ENCODE measurements around the gene BST2.

Gene BST2

DNA sequence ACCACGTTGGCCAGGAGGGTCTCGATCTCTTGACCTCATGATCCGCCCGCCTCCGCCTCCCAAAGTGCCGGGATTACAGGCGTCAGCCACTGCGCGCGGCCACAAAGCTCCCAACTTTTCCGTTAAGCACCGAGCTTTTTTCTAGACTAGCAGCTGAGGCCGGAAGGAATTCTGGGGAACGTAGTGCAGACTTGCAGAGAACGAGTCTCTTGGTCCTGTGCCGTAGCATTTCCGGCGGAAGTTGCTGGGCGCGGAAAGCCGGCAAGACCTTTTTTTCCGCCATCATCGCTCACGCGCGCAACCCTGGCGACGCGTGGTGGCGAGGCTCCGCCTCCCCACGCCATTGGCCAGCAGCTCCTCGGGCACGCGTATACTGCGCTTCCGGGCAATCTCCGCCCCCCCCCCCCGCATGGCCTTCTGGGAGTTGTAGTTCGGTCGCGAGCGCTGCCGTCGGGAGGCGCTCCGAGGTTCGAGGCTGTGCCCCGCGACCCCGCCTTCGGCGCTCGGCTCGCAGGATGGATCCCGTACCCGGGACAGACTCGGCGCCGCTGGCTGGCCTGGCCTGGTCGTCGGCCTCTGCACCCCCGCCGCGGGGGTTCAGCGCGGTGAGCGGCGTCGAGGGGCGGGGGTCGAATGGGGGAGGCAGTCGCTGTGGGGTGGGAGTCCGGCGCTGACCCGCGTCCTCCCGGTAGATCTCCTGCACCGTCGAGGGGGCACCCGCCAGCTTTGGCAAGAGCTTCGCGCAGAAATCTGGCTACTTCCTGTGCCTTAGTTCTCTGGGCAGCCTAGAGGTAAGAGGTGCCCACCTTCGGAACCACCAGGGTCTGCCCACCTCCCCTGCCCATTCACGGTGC, 14.4 kb upstream of the BST2 start, which contains the start of gene MVB12A:
MVB12A (plus strand) TSS at position 427 of the 854 bp plus-strand sequence; CDS start at position 516, 89 bp downstream.
- in situ Hi-C loops (cut with MboI; ENCODE audit: low sequenced_read_pairs), result no loop called here

GRCh38 chr19:17419154-17419620, 13.8 kb upstream of the BST2 start:
- in situ Hi-C loops (cut with MboI; ENCODE audit: low sequenced_read_pairs), result no loop called here

DNA sequence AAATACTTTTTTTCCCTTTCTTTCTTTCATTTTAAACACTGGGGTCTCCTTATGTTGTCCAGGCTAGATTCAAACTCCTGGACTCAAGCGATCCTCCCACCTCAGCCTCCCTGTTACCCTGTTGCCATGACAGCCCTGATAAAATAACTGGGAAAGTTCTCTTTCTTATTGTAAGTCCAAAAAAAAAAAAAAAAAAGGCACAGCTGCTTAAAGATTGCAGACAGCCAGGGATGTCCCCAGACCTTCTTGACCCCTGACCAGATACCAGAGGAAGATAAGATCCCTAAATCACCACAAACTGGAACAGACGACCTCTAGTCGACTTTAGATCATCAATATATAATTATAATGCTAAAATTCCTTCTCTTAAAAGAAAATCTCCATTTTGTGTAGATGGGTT, 13.3 kb upstream of the BST2 start:
- in situ Hi-C loops (cut with MboI; ENCODE audit: low sequenced_read_pairs), result no loop called here

- in situ Hi-C loops (cut with MboI; ENCODE audit: low sequenced_read_pairs), result no loop called here
Observed at GRCh38 chr19:17415121-17415520, 9.7 kb upstream of the BST2 start.

GRCh38 chr19:17414097-17414496, 8.7 kb upstream of the BST2 start:
- in situ Hi-C loops (cut with MboI; ENCODE audit: low sequenced_read_pairs), result no loop called here

- in situ Hi-C loops (cut with MboI; ENCODE audit: low sequenced_read_pairs), result no loop called here
Observed at GRCh38 chr19:17411801-17412200, 6.4 kb upstream of the BST2 start.

- in situ Hi-C loops (cut with MboI; ENCODE audit: low sequenced_read_pairs), result no loop called here
Observed at GRCh38 chr19:17409990-17410389, 4.6 kb upstream of the BST2 start.

DNA sequence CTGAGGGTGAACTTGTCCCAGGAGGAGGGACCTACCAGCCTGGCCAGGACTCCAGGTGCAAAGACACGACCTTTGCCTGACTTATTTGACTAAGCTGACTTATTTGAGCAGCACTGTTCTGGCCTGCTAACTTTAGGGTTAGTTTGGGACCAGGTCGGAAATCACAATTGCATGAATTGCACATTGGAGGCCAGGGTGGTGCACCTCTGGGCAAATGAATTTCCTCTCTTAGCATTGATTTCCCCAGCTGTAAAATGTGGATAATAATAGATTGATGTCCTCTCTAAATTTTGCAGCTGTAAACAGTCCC, 1.4 kb upstream of the BST2 start:
- in situ Hi-C loops (cut with MboI; ENCODE audit: low sequenced_read_pairs), result no loop called here

DNA sequence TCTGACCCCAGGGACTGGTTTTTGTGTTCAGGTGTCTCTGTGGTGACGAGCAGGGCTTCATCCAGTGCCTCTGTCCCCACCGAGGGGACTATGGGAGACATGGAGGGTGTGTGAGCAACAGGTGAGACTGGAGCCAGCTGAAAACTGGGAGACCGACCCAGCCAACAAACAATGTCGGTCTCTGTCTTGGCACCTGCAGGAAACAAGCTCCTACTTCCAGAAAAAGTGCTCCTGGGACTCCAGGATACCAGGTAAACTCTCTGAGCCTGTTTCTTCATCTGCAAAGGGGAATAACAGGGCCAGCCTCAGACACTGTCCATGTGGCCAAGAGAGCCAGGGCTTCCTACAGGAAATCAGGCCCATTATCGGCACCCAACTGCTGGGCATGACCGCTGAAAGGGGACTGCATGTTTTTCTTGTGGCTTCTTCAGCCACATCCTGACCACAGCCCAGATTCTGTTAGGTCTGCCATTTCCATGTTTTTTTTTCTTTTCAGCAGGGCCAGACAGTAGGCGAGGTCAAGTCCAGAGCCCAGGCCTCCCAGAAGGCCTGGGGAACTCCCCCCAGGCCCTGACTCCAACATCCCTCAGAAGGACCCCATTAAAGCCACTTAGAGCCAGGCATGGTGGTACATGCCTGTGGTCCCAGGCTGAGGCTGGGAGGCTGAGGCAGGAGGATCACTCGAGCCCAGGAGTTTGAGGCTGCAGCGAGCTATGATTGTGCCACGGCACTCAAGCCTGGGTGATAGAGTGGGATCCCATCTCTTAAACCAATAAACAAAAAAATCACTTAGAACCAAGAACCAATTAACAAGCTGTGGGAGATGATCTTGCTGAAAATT, 836 bp upstream of the BST2 start:
- in situ Hi-C loops (cut with MboI; ENCODE audit: low sequenced_read_pairs), result no loop called here

DNA sequence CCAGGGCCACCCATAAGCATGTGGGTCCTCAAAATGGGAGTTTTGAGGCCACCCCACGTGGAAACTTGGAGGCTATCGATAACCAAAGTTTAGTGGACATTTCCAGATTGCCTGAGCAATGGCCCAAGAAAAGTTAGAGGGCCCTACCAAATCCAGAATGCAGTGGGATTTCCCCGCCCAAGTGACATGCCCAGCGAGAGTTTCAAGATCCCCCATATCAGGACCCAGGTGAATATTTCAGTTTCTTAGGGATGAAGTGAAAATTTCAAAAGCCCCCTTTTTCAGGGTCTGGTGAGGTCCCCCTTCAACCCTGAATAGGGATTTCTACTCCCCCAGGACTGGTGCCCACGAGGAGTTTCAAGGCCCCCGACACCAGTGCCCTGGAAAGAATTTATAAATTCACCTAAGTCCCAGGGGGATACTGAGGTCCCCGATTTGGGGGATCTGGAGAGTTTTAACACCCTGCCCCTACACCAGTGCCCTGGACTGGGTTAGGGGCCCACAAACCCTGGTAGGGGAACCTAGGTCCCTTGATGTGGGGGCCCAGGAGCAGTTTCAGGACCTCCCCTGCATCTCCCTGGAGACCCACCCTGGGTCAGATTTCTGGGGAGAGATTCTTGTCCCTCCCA, 695 bp downstream of the BST2 start:
- in situ Hi-C loops (cut with MboI; ENCODE audit: low sequenced_read_pairs), result no loop called here

DNA sequence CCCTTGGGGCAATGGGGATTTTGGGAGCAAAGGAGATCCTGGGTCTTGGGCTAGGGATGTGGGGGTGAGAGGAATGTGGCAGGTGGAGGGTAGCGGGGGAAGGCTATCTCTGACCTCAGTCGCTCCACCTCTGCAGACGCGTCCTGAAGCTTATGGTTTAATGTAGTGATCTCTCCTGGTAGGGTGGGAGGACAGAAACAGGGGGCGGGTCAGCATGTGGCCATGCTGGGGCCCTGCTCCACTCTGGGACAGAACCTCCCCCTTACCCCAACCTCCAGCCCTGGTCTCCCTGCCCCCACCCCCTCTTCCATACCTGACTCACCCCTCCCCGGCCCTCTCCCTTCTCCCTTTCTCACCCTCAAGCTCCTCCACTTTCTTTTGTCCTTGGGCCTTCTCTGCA, 1.4 kb downstream of the BST2 start:
- in situ Hi-C loops (cut with MboI; ENCODE audit: low sequenced_read_pairs), result no loop called here

DNA sequence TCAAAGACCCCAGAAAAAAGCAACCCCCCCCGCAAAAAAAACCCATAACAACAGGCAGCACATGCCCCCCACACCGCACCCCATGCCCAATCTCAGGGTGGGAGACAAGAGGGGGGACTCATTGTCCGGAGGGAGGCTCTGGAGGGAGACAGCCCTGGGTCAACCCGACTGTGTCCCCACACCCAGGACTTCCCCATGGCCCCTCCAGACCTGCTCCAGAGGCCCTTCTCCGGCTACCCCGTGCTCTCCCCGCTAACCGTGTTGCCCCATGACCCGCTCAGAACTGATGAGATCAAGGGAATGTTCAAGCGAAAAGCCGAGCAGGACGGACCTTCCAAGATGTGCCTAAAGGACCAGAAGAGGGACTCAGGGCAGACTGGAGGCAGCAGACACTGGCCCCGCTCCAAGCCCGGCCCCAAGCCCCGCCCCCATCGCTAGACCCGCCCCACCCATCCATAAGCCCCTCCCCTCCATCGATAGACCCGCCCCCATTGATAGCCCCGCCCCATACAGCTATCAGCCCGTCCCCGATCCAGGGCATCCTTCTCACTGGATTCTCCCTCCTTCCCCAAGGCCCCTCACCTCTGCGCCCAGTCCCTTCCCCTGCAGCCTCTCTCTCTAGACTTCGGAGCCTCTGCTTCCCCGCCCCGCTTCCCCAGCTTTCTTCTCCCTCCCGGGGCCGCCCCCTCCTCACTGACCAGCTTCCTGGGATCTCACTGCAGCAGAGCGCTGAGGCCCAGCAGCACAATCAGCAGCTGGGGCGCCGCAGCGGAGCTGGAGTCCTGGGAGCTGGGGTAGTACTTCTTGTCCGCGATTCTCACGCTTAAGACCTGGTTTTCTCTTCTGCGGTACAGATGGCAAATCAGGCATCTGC, 2.2 kb downstream of the BST2 start:
- in situ Hi-C loops (cut with MboI; ENCODE audit: low sequenced_read_pairs), result no loop called here

- in situ Hi-C loops (cut with MboI; ENCODE audit: low sequenced_read_pairs), result no loop called here
Observed at GRCh38 chr19:17401628-17402027, 3.8 kb downstream of the BST2 start.

DNA sequence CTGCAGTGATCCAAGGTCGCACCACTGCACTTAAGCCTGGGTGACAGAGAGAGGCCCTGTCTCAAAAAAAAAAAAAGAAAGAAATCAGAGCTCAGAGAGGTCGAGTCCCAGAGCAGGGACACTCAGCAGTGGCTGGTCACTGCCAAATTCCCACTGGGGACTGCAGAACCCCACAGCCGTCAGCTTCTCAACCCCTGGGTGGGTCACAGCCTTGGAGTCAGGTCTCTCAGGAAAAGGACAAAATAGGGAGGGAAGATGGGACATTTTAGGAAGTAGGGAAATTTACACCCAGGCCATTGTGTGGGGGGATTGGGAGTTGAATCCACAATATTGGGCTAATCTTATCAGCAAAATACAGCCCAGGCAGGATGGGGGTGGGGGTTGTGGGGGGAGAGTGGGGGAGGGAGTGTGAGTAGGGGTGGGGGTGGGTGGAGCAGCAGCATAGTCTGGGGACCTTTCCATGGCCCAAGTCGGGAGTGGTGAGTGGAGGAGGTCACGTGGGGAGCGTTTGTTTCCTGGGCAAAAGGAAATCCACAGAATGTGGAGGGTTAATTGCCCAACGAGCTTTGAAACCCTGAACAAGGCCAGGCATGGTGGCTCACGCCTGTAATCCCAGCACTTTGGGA, 6.4 kb downstream of the BST2 start:
- in situ Hi-C loops (cut with MboI; ENCODE audit: low sequenced_read_pairs), result no loop called here

DNA sequence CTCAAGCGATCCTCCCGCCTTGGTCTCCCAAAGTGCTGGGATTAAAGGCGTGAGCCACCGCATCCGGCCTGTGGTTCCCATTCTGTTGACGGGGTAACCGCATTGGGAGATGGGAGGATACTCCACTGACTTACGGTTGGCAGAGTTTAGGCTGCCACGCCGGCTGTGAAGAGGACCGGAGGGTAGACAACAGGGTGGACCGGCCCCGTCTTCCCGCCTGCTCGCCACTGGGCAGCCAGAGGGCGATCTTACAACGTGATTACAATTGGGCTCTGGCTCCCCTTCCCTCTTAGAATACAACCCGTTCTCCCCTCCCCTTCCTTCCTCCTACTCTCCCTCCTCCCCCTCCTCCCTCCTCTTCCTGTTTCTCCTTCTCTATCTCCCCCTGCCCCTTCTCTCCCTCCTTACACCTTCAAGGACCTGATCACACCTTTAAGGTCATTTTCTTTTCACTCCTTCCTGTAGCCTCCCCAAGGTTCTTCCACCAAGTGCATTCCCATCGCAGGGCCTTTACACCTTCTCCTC, 10.5 kb downstream of the BST2 start:
- in situ Hi-C loops (cut with MboI; ENCODE audit: low sequenced_read_pairs), result no loop called here

GRCh38 chr19:17393914-17394313, 11.5 kb downstream of the BST2 start, which contains the start of gene CCDC194:
Gene CCDC194 (minus strand): TSS chr19:17394196. CDS start chr19:17394158, 38 bp downstream.
- in situ Hi-C loops (cut with MboI; ENCODE audit: low sequenced_read_pairs), result no loop called here

DNA sequence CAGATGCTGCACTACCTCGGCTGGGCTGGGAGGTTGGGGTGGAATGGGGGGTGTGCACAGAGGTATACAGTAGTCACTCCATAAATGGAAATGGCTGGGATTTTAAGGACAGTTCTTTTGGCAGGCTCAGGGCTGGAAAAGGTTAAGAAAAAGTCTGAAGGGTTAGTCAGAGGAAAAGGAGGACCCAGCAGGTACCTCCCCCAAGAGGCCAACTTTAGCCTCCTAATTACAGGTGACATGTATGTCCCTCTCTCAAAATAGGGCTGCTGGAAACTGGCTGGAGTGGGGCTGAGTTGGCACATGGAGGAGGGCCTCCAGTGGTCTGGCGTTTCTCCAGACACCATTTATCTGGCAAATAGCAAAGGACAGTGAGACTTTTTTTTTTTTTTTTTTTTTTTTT, 12.4 kb downstream of the BST2 start:
- in situ Hi-C loops (cut with MboI; ENCODE audit: low sequenced_read_pairs), result no loop called here

GRCh38 chr19:17391371-17392151, 13.9 kb downstream of the BST2 start:
- in situ Hi-C loops (cut with MboI; ENCODE audit: low sequenced_read_pairs), result no loop called here
